Neuron (in vitro differentiated cells): ENCODE data around the gene HVCN1.
"Not testable (repeated sequence)": the region's sequence is repeated elsewhere in the genome, so short reads cannot be mapped to it uniquely, and the experiment has no call there.

Experiments
- H2AFZ ChIP-seq: one replicate; pipeline ENCODE4 v1.6.1; 2013; ENCODE audit warnings: low read depth, mild to moderate bottlenecking, inconsistent platforms, low read length, moderate library complexity
- H3K27me3 ChIP-seq: one replicate; pipeline ENCODE4 v1.6.1; 2013; ENCODE audit warnings: low read length; ENCODE audit not compliant: insufficient read depth
- H3K36me3 ChIP-seq: one replicate; pipeline ENCODE4 v1.6.1; 2013; ENCODE audit warnings: low read length; ENCODE audit not compliant: insufficient read depth
- H3K4me1 ChIP-seq: one replicate; pipeline ENCODE4 v1.6.1; 2013; ENCODE audit warnings: low read length; ENCODE audit not compliant: insufficient read depth
- H3K4me3 ChIP-seq: 2 replicates; pipeline ENCODE4 v1.5.1; 2013; ENCODE audit warnings: mild to moderate bottlenecking, low read length, moderate library complexity
- H3K9me3 ChIP-seq: one replicate; pipeline ENCODE4 v1.6.1; 2013; ENCODE audit warnings: low read length

The HVCN1 gene, protein sequence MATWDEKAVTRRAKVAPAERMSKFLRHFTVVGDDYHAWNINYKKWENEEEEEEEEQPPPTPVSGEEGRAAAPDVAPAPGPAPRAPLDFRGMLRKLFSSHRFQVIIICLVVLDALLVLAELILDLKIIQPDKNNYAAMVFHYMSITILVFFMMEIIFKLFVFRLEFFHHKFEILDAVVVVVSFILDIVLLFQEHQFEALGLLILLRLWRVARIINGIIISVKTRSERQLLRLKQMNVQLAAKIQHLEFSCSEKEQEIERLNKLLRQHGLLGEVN

DNA sequence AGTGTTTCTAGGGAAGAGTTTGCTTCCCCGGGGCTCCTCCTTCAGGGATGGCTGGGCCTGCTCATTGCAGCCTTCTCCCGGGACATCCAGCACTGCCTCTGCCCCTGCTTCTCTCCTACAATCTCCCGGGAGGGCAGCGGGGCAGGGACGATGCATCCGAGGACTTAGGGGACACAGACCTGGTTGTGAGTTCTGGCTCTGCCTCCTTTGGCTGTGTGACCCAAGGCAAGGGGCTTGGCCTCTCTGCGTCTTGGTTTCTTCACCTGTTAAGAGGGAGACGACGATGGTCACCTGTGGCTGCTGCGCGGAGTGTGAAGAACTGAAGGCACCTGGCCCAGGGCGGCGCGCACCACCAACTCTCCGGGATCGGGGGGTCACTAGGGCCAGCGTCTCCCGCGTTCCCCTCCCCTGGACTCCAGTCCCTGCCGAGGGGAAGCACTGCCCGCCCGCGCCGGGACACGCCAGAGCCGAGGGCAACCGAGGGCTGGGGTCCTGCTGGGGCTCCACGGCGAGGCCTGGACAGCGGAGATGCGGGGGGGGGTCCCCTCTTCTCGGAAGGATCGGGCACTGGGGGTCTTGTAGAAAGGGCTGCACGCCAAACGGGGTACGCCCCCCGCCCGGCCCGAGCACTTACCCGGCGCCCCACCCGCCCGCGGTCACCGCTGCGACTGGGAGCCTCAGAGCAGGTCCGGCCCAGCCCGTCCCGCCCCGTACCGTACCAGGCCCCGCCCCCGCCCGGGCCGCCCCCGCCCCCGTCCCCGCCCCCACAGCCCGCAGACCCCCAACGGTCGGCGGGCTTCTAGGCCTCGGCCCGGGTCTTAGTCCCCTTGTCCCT, at the start of gene HVCN1:
Gene HVCN1, minus strand, starts transcription at position 670 of the 835 bp plus-strand sequence. CDS start 5,870 bp downstream, outside the sequence.
- no peak within 1 kb of the TSS for H2AFZ ChIP-seq
- peak within 1 kb of the TSS; percentile 9 for H3K4me3 ChIP-seq
- peaks cover 6% of the 10 kb centered on the region for H3K9me3 ChIP-seq
- H3K4me1 ChIP-seq = no peaks in the 10 kb centered on the region
- no peaks in the 10 kb centered on the region for H3K36me3 ChIP-seq
- H3K27me3 ChIP-seq = peaks cover 43% of the 10 kb centered on the region

GRCh38 chr12:110737532-110737931, 48.6 kb upstream of the HVCN1 start:
- Histone ChIP-seq H3K36me3 (peaks cover 26% of the 10 kb centered on the region), H3K4me1 (peaks cover 31% of the 10 kb centered on the region), H3K27me3 (no peaks in the 10 kb centered on the region), H2AFZ (no peak overlapping the region), H3K4me3 (no peak overlapping the region), H3K9me3 (no peaks in the 10 kb centered on the region)

GRCh38 chr12:110737016-110737415, 48.1 kb upstream of the HVCN1 start:
- not testable (repeated sequence) for H3K27me3 ChIP-seq, H3K9me3 ChIP-seq, H2AFZ ChIP-seq, H3K4me3 ChIP-seq
- Histone ChIP-seq H3K4me1 (peaks cover 31% of the 10 kb centered on the region), H3K36me3 (peaks cover 28% of the 10 kb centered on the region)

GRCh38 chr12:110733900-110734299, 45.0 kb upstream of the HVCN1 start:
- H3K36me3 ChIP-seq = peaks cover 56% of the 10 kb centered on the region
- H3K4me1 ChIP-seq = peaks cover 11% of the 10 kb centered on the region
- H2AFZ ChIP-seq = no peak overlapping the region
- no peak overlapping the region for H3K4me3 ChIP-seq
- peaks cover 2% of the 10 kb centered on the region for H3K9me3 ChIP-seq
- H3K27me3 ChIP-seq = no peaks in the 10 kb centered on the region

- Histone ChIP-seq H3K9me3 (peaks cover 2% of the 10 kb centered on the region), H2AFZ (no peak overlapping the region), H3K27me3 (no peaks in the 10 kb centered on the region), H3K4me1 (peaks cover 4% of the 10 kb centered on the region), H3K4me3 (no peak overlapping the region), H3K36me3 (peaks cover 57% of the 10 kb centered on the region)
Measured at GRCh38 chr12:110733089-110733715, 44.3 kb upstream of the HVCN1 start.

GRCh38 chr12:110732572-110732971, 43.7 kb upstream of the HVCN1 start:
- peaks cover 2% of the 10 kb centered on the region for H3K9me3 ChIP-seq
- H3K36me3 ChIP-seq = peaks cover 60% of the 10 kb centered on the region
- no peaks in the 10 kb centered on the region for H3K27me3 ChIP-seq
- no peak overlapping the region for H3K4me3 ChIP-seq
- no peak overlapping the region for H2AFZ ChIP-seq
- H3K4me1 ChIP-seq = peaks cover 2% of the 10 kb centered on the region

GRCh38 chr12:110731479-110731878, 42.6 kb upstream of the HVCN1 start:
- H3K36me3 ChIP-seq = peaks cover 66% of the 10 kb centered on the region
- peaks cover 2% of the 10 kb centered on the region for H3K9me3 ChIP-seq

DNA sequence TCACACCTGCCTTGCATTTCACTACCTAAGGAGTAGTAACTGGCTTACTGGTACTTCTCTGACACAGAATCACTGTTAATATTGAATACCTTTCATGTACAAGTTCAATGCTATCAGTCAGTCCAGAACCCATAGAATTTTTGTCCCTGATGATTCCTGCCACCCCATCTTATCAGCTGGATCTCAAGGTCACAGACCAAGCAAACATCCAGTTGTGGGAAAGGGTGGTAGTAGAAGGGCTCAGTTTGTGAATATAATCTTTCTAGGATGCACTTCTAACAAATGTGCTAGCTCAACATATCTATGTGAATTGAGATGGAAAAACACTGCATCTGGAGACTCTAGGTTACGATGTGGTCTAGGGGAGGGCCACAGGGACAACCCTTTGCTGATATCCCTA, 39.7 kb upstream of the HVCN1 start:
- Histone ChIP-seq H3K4me1 (peaks cover 2% of the 10 kb centered on the region), H3K4me3 (no peak overlapping the region), H3K36me3 (peaks cover 78% of the 10 kb centered on the region), H2AFZ (no peak overlapping the region), H3K9me3 (peaks cover 2% of the 10 kb centered on the region), H3K27me3 (no peaks in the 10 kb centered on the region)

More at GRCh38 chr12:110731479-110731878, 42.6 kb upstream of the HVCN1 start:
- Histone ChIP-seq H2AFZ (no peak overlapping the region), H3K4me1 (peaks cover 2% of the 10 kb centered on the region), H3K4me3 (no peak overlapping the region), H3K27me3 (no peaks in the 10 kb centered on the region)

DNA sequence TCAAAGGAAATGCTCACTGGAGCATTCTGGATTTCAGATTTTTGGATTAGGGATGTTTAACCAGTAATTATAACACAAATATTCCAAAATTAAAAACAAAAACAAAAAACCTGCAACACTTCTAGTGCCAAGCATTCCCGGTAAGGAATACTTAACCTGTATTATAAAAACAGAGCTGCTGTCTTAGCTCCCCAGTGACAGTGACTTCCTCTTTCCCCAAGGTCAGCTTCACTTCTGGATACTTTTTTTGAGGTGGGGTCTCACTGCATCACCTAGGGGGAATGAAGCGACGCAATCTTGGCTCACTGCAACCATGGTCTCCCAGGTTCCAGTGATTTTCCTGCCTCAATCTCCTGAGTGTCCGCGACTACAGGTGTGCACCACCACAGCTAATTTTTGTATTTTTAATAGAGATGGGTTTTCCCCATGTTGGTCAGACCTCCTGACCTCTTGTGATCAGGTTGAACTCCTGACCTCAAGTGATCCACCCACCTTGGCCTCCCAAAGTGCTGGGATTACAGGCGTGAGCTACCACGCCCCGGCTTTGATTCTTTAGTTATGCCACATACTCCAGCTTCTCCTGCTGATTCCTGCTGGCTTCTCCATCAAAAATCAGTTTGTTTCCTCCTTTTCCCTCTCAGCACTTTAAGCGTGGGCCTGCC, 37.9 kb upstream of the HVCN1 start:
- no peak overlapping the region for H3K4me3 ChIP-seq
- no peaks in the 10 kb centered on the region for H3K4me1 ChIP-seq
- H3K27me3 ChIP-seq = no peaks in the 10 kb centered on the region
- no peak overlapping the region for H2AFZ ChIP-seq
- peaks cover 90% of the 10 kb centered on the region for H3K36me3 ChIP-seq
- peaks cover 2% of the 10 kb centered on the region for H3K9me3 ChIP-seq

DNA sequence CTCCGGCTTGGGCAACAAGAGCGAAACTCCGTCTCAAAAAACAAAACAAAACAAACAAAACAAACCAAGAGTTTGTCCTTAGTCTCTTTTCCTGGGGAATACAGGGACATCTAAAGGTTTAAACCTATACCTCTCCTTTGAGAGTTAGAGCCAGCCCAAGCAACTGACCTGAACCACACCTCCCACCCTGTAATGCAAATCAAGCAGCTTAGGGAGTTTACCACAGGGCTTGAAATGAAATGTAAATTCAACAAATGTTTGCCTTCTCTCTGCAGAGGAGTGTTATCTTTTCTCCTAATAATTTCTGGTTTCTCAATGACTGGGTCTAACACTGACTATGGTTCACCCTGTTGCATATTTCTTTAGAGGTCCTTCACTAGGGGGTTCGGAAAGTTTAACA, 37.1 kb upstream of the HVCN1 start:
- no peaks in the 10 kb centered on the region for H3K27me3 ChIP-seq
- no peak overlapping the region for H3K4me3 ChIP-seq
- peaks cover 2% of the 10 kb centered on the region for H3K9me3 ChIP-seq
- H2AFZ ChIP-seq = no peak overlapping the region
- H3K36me3 ChIP-seq = peaks cover 90% of the 10 kb centered on the region
- H3K4me1 ChIP-seq = no peaks in the 10 kb centered on the region

DNA sequence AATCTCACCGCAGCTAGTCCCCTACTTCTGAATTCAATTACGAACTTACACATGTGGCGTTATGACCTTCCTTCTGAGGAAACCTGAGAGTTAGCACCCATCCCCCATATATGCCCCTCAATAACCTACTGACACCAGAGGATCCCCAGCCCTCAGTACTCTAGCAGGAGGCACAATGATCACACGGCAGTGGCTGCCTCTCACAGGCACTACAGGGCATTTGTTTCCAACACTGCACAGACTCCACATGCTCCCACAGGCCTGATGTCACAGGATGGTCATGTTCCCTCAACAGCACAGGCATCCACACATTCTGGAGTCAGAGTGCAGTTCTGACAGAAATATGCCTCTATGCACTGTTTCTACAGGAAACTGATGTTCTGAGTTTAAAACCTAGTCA, 36.4 kb upstream of the HVCN1 start:
- no peak overlapping the region for H3K4me3 ChIP-seq
- peaks cover 90% of the 10 kb centered on the region for H3K36me3 ChIP-seq
- no peaks in the 10 kb centered on the region for H3K27me3 ChIP-seq
- H3K9me3 ChIP-seq = peaks cover 2% of the 10 kb centered on the region
- H3K4me1 ChIP-seq = no peaks in the 10 kb centered on the region
- no peak overlapping the region for H2AFZ ChIP-seq

DNA sequence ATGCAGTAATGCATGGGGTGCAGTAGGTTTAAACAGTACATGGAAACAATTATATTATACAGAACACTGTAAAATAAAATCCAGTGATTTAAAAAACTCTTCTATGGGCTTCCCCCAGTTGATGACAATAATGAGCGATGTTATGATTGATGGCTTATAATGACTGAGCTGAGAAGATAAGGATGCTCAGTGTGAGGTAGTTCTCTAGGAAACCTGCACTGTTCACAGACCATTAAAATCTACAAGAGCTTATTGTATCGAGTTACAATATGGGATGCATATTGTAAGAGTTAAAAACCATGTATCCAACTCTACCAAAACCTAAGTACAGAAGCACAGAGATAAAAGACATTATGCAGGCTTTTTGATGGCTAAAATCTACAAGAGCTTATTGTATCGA, 34.0 kb upstream of the HVCN1 start:
- peaks cover 93% of the 10 kb centered on the region for H3K36me3 ChIP-seq

GRCh38 chr12:110721570-110721969, 32.7 kb upstream of the HVCN1 start:
- Histone ChIP-seq H3K27me3 (no peaks in the 10 kb centered on the region), H3K4me1 (no peaks in the 10 kb centered on the region), H3K36me3 (peaks cover 92% of the 10 kb centered on the region), H3K9me3 (no peaks in the 10 kb centered on the region), H3K4me3 (no peak overlapping the region), H2AFZ (no peak overlapping the region)

More for the DNA sequence above, 34.0 kb upstream of the HVCN1 start:
- not testable (repeated sequence) for H3K27me3 ChIP-seq, H3K9me3 ChIP-seq, H2AFZ ChIP-seq, H3K4me3 ChIP-seq, H3K4me1 ChIP-seq
